Naive thymus-derived CD8-positive, alpha-beta T cell (primary cell): ENCODE results near the gene PLA2G4B. TPM values are rescaled to one million over a fixed set of nuclear protein-coding genes. Genes with fewer than 3 reads are reported as not detected.

Source experiments
- ATAC-seq, 2 donors: fragments of 150-1000 bp; cut with Tn5 transposase in 1 of 2; sonication (Bioruptor Pico), chemical (Tn5 transposase) in 1 of 2; 1 replicate in 1 of 2; 2 replicates in 1 of 2; pipeline ENCODE4 v1.10.0; 2021; ENCODE audit warnings: mild to moderate bottlenecking in 2 of 2, moderate library complexity in 2 of 2
- POLR2A ChIA-PET: fragments of 350-600 bp; sonication (Branson Sonifier 250); formaldehyde crosslinking; loops from one replicate; lab custom pipeline; 2021; ENCODE audit warnings: antibody characterized with exemption; lab: Charles Lee
- DNase-seq, 10 donors: peaks; one replicate each; pipeline versions ENCODE4 v3.0.0 to v3.0.0-alpha.2; 2020 to 2022
- H3K27ac Mint-ChIP-seq, 10 donors: one replicate each; pipeline ENCODE4 v1.8.0; 2020 to 2022; ENCODE audit warnings: mild to moderate bottlenecking in 10 of 10, mixed read lengths in 10 of 10, moderate library complexity in 4 of 10, inconsistent platforms in 1 of 10
- H3K27me3 Mint-ChIP-seq, 5 donors: one replicate each; pipeline ENCODE4 v1.8.0; 2021 to 2022; ENCODE audit warnings: mixed read lengths in 5 of 5
- H3K36me3 Mint-ChIP-seq, 3 donors: one replicate each; pipeline ENCODE4 v1.8.0; 2020 to 2022; ENCODE audit warnings: mixed read lengths in 3 of 3, mild to moderate bottlenecking in 2 of 3, inconsistent platforms in 1 of 3
- H3K4me1 Mint-ChIP-seq, 4 donors: one replicate each; pipeline ENCODE4 v1.8.0; 2021 to 2022; ENCODE audit warnings: mixed read lengths in 4 of 4
- H3K4me3 Mint-ChIP-seq, 10 donors: one replicate each; pipeline ENCODE4 v1.8.0; 2020 to 2022; ENCODE audit warnings: mild to moderate bottlenecking in 10 of 10, mixed read lengths in 10 of 10, moderate library complexity in 6 of 10, inconsistent platforms in 1 of 10
- H3K9me3 Mint-ChIP-seq, 9 donors: one replicate each; pipeline ENCODE4 v1.8.0; 2020 to 2022; ENCODE audit warnings: mixed read lengths in 9 of 9, mild to moderate bottlenecking in 3 of 9, inconsistent platforms in 1 of 9, moderate library complexity in 1 of 9
- microRNA-seq: library from miRNA; unstranded; fragments of <30 nt; microRNA quantifications from one replicate; pipeline ENCODE4 v1.2.0, GENCODE V29; 2022; ENCODE audit warnings: borderline microRNAs expressed
- polyA plus RNA-seq, 3 donors: library from polyadenylated mRNA; unstranded; fragments of 300-500 nt; fragmentation: Illumina TruSeq; gene quantifications; one replicate each; pipeline ENCODE4 v1.2.3, GENCODE V29; 2021
- total RNA-seq, 8 experiments: library from RNA in 2 of 8; stranded (reverse) in 2 of 8; gene quantifications; one replicate each; pipeline ENCODE4 v1.2.3 and lab custom pipeline; 2021 to 2026

PLA2G4B gene
- total and polyA plus RNA-seq, 5 experiments from 2014 or later = 0.82 to 64.9 (median 2.9) TPM

GRCh38 chr15:41895957-41896356 lies 57.3 kb downstream of the PLA2G4B start:
- Mint-ChIP-seq H3K36me3 (peaks cover 0 to 13% (median 2%) of the 10 kb centered on the region in 3 donors), H3K27me3 (no peaks in the 10 kb centered on the region), H3K27ac (peak overlapping the region; percentile 87 to 100 (median 98)), H3K9me3 (no peaks in the 10 kb centered on the region), H3K4me1 (peaks cover 17 to 54% (median 39%) of the 10 kb centered on the region in 4 donors), H3K4me3 (peak overlapping the region in 3 of 10 donors; percentile 22 to 50 (median 33))
- ATAC-seq (no peak), DNase-seq (no peak)
- POLR2A ChIA-PET = interaction anchor here (1.2 to 2.9 kb wide), 6 partner anchors 9 to 76 kb away, joined by 4 to 18 read pairs (median 11); partner anchors contain the start of genes EHD4 and JMJD7

DNA sequence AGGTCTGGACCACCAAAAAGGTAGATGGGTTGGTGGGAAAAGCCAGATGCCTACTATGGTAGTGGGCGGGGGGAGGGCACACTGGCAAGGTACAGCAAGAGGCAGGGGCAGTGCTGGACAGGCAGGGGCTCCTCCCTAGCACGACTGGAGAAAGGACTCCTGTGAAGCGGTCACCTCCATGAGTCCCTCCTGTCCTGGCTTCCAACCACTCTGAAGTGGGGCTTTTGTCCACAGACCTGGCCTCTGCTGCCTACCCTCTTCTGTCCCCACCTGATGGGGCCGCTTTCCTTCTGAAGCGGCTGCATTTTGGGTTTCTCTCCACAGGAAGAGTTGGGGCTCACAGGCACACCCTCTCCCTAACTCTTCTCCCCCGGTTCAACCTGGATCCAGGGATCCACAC lies 57.9 kb downstream of the PLA2G4B start:
- DNase-seq (peak in 1 of 10 donors; percentile 56), ATAC-seq (no peak)
- Mint-ChIP-seq H3K27me3 (no peaks in the 10 kb centered on the region), H3K36me3 (peaks cover 0 to 16% (median 2%) of the 10 kb centered on the region in 3 donors), H3K9me3 (no peaks in the 10 kb centered on the region), H3K27ac (peak overlapping the region; percentile 87 to 100 (median 98)), H3K4me3 (peak overlapping the region in 1 of 10 donors; percentile 4), H3K4me1 (peaks cover 17 to 54% (median 39%) of the 10 kb centered on the region in 4 donors)
- POLR2A ChIA-PET = interaction anchor here (0.5 to 2.9 kb wide), 3 partner anchors 69 to 496 kb away, joined by 3 to 11 read pairs (median 3); partner anchors contain the start of gene JMJD7

- H3K4me1 Mint-ChIP-seq = peaks cover 18 to 49% (median 36%) of the 10 kb centered on the region in 4 donors
- POLR2A ChIA-PET = interaction anchor here (0.5 to 1.0 kb wide), 2 partner anchors 122 to 496 kb away, joined by 3 read pairs; no protein-coding TSS in a partner anchor
- DNase-seq (no peak), ATAC-seq (no peak)
- peaks cover 0 to 16% (median 2%) of the 10 kb centered on the region in 3 donors for H3K36me3 Mint-ChIP-seq
- no peak overlapping the region for H3K4me3 Mint-ChIP-seq
- no peaks in the 10 kb centered on the region for H3K27me3 Mint-ChIP-seq
- H3K9me3 Mint-ChIP-seq = no peaks in the 10 kb centered on the region
- peak overlapping the region; percentile 87 to 100 (median 98) for H3K27ac Mint-ChIP-seq
These were observed 58.7 kb downstream of the PLA2G4B start for GRCh38 chr15:41897363-41897799.

Small RNAs within 50 kb of the gene (microRNA-seq; reads per million reads assigned to microRNA genes)
- gene MIR4310 = not detected

Other genes with a start within 250 kb of the PLA2G4B start
- gene MGA, start 178.4 kb upstream of the PLA2G4B start, total RNA-seq = 10 to 100 TPM; 63.3 to 67.6 TPM
- 10 to 100 TPM; 12.2 to 20.6 (median 13.3) TPM for gene MGA, start 178.4 kb upstream of the PLA2G4B start, polyA plus RNA-seq
- gene MAPKBP1, start 64.4 kb upstream of the PLA2G4B start, total RNA-seq = 10 to 100 TPM; 36.0 to 39.8 TPM
- 1 to 10 TPM; 1.5 to 4.0 (median 2.4) TPM for gene MAPKBP1, start 64.4 kb upstream of the PLA2G4B start, polyA plus RNA-seq
- 10 to 100 TPM; 60.2 to 81.4 TPM for gene JMJD7, start 10.8 kb upstream of the PLA2G4B start, total RNA-seq
- 10 to 100 TPM; 19.1 to 22.6 (median 20.8) TPM for gene JMJD7, start 10.8 kb upstream of the PLA2G4B start, polyA plus RNA-seq
- gene SPTBN5, start 55.2 kb downstream of the PLA2G4B start, total RNA-seq = under 1 TPM; 0.81 to 0.96 TPM
- gene SPTBN5, start 55.2 kb downstream of the PLA2G4B start, polyA plus RNA-seq = under 1 TPM in 1 of 3 donors, not detected in 2; 0.02 TPM
- gene EHD4, start 133.7 kb downstream of the PLA2G4B start, total RNA-seq = 10 to 100 TPM in 1 of 2 experiments, 1 to 10 TPM in 1; 9.1 to 10.4 TPM
- 1 to 10 TPM; 5.2 to 7.6 (median 5.9) TPM for gene EHD4, start 133.7 kb downstream of the PLA2G4B start, polyA plus RNA-seq
- not detected for gene PLA2G4E, start 182.2 kb downstream of the PLA2G4B start, total RNA-seq
- not detected for gene PLA2G4E, start 182.2 kb downstream of the PLA2G4B start, polyA plus RNA-seq